RCC 7860 (cell line): ENCODE results near the gene RNF5.

Experiments used
- DNase-seq: peaks from one replicate; pipeline ENCODE4 v3.0.0-alpha.2; 2015; ENCODE audit warnings: low spot score
- FAIRE-seq: peaks from 2 replicates; lab custom pipeline; 2012; peaks lifted over from hg19 to GRCh38; lab: Jason Lieb, UNC

Gene RNF5

DNA sequence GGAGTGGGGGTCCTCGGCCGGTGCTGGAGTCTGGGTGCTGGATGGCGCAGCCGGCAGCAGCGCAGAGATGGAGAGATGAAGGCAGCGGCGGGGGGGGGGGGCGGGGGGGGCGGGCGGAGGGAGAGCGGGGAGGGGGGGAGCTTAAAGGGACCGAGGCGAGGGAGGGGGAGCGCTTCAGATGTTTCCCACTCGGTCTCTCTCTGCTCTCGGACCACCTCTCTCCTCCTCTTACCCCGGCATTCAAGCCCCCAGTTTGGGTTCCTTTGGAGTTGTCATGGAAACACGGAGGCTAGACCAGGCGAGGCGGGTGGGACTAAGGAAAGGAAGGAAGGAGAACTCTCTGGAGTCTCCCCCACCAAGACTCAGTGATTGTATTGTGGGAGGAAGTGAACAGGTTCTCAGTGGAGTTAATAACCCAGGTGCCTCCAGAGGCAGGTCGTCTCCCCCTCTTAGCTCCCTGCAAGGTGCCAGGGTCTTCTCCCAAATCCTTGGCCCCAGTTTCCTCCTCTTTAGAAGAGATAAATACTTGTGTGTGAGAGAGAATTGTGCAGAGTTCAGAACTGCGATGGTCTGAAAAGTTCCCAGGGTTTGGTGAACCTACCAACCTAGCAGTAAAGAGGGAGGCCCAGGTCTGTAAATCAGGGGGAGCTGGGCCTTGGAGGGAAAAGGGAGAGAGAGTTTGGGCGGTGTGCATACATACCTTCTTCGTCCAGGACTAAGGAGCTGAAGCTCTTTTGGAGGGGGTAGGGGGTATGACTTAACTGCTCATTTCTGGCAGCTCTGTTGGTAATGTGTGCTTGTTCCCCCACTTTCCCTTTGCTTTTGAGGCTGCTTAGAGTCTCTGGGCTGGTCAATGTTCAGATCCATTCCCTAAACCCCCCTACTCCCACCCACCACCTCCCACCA lies 26.1 kb upstream of the RNF5 start, which contains the start of gene PRRT1:
Gene PRRT1 (minus strand): TSS at position 77 of the 906 bp plus-strand sequence. CDS start 112 bp downstream, outside the sequence.
- no peak for FAIRE-seq
- no peak for DNase-seq

DNA sequence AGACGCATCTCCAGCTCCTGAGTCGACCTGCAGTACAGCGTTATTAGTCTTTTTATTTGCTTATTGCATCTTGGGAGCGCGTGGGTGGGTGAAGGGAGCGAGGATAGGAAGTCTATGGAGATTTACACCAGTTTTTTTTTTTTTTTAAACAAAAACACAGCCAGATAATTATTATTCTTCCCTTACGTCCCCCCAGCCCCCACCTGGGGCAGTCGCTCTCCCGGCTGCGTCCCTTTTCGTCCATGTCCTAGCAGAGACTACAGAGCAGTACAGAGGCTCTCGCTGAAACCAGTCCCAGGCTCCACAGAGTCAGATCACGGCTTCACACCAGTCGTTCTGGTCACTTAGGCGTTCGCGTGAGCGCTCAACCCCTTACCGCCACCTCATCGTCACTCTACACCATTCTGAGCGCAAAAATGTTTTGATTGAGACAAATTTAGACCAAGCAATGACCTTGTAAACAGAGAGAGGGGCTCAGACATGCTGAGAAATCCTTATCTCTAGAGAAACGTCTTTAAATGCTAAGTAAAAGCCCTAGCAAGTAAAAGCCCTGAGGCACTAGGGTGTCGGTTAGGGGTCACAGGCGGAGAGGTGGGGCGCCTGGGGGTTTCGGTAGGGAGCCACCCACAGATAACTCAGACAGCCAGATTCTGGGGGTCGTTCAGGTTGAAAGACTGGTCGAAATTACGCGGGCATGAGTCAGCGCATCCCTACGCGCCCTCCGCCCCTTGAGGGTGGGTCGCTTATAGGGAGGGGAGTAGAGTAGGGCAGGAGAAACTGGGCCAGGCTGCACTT lies 25.2 kb upstream of the RNF5 start:
- FAIRE-seq (no peak), DNase-seq (no peak)

DNA sequence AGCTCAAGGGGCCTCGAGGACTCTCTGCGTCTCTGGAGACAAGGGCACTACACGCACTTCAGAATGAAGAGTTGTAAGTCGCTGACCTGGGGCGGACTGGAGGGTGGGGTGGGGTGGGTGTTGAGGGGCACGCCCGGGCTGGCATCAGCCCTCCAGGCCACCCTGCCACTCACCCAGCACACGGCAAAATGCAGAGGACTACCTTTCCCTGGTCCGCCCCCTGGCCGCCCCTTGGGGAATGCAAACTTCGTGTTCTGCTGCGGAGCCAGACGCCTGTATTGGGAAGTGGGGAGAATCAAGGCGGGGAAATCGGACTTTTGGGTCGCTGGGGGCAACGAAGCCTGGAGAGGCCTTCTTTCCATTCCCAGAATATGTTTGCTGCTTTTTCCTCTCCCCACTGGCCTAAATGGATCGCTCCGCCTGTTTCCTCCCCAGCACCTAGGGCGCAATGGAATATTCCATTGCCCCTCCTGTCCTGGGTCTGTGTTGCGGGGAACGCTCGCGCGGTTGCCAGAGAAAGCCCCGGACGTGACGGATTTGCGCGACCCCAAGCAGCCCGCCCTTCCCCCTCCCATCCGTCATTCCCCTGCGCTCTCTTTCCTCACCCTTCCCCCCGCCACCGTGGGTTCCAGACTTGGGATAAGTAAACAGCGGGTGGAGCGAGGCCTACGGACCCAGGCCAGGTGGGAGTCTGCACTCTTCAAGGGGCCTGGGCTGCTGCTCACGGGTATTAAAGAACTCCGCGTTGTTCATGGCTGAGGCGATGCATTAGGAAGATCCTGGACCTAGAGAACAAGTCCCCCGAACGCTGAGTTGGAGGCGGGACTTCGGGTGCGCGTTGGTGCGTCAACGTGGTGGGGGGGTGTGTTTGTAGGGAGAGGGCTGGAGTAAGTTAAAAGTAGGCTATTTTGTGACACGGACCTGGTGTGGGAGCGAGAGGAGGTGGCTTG lies 24.4 kb upstream of the RNF5 start, which contains the start of gene PPT2:
Gene PPT2 (plus strand): TSS at position 578 of the 950 bp plus-strand sequence. CDS start 454 bp downstream, outside the sequence.
- FAIRE-seq (no peak), DNase-seq (peak; percentile 67)

DNA sequence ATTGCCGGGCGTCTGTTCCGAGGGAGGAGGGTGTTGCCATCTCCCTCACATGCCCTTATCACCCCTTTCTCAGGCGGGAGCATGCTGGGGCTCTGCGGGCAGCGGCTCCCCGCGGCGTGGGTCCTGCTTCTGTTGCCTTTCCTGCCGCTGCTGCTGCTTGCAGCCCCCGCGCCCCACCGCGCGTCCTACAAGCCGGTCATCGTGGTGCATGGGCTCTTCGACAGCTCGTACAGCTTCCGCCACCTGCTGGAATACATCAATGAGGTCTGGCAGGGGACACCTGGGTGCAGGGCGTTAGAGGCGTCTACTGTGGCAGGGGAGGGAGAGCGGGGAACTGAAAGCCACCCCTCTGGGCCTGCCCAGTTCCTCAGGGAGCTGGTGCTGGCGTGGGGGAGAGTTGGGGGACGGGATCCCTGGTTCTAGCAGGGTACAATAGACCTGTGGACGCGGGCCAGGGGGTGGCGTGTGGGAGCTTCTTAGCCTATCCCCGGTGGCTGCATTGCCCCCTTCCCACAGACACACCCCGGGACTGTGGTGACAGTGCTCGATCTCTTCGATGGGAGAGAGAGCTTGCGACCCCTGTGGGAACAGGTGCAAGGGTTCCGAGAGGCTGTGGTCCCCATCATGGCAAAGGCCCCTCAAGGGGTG lies 23.6 kb upstream of the RNF5 start:
- peak; percentile 25 for DNase-seq
- no peak for FAIRE-seq

DNA sequence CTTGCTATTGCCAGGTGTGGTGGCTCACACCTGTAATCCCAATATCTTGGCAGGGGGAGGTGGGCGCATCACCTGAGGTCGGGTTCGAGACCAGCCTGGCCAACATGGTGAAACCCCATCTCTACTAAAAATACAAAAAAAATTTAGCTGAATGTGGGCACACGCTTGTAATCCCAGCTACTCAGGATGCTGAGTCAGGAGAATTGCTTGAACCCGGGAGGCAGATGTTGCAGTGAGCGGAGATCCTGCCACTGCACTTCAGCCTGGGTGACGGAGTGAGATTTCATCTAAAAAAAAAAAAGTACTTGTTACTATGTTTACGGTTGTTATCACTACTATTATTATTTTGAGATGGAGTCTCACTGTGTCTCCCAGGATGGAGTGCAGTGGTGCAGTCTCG lies 21.3 kb upstream of the RNF5 start:
- no peak for FAIRE-seq

DNA sequence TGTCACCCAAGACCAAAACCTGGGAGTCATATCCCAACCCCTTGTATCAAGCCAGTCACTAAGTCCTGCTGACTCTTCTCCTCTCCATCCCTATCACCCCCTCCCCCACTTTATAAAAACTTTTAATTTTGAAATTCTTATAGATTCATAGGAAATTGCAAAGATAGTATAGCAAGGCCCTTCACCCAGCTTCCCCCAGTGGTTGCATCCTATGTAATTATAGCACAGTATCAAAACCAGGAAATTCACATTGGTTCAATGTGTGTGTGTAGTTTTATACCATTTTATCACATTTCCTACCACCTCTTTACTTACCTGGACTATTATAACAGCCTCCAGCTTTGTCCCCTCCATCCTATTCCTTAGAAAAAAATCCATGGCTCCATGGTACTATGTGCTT lies 20.2 kb upstream of the RNF5 start:
- DNase-seq (no peak), FAIRE-seq (no peak)

More for the DNA sequence above, 21.3 kb upstream of the RNF5 start:
- no peak for DNase-seq

DNA sequence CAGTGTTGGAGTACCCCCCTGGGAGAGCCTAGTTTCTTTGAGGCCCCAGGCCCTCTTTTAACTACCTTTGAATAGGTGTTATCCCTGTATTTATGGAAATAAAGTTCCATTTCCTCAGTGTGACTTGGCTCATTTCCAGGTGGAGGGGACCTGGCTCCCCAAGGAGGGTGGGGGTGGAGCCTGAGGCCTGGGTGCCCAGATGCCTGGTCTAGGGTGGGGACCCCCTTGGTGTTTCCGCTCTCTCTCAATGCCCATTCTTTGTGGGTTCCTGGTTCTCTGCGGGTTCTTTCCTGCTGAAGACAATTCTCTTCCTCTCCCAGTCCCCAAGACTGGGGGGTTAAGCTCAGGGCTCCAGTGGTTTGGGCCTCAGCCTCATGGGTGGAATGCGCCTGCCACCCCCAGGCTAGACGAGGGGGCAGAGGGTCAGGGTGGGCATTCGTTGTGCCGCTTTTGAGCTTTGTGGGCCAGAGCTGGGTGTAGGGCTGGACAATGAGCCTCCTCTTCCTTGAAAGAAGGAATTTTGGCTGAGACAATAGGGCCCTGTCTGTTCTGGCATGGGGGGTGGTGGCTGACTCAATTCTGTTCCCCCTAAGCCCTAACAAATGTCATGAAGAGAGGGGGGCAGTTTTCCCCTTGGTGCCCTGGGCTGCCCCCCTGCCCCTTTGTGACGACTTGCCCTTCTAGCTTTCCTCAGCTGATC lies 14.5 kb upstream of the RNF5 start:
- FAIRE-seq (no peak), DNase-seq (no peak)

DNA sequence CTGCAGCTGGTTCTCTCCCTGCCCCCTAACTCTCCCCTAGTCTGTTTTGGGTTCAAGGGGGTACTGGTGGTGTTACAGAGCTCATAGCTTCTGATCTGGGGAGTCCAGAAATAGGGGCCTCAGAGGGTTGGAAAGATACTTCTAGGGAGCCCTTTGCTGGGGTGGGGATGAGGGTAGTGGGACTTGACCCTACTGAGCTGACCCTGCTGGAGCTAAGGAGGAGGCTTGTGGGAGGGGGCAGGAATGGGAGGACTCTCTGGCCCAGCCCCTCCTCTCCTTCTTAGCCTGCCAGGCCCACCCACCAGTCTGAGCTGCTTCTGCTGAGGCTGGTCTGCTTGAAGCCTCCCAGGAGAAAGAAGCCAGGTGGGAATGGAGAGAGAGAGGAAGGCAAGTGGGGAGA lies 13.9 kb upstream of the RNF5 start, which contains the start of gene EGFL8:
Gene EGFL8 (plus strand): TSS at position 301 of the 400 bp plus-strand sequence. CDS start 1,571 bp downstream, outside the sequence.
- DNase-seq, result no peak
- no peak for FAIRE-seq

DNA sequence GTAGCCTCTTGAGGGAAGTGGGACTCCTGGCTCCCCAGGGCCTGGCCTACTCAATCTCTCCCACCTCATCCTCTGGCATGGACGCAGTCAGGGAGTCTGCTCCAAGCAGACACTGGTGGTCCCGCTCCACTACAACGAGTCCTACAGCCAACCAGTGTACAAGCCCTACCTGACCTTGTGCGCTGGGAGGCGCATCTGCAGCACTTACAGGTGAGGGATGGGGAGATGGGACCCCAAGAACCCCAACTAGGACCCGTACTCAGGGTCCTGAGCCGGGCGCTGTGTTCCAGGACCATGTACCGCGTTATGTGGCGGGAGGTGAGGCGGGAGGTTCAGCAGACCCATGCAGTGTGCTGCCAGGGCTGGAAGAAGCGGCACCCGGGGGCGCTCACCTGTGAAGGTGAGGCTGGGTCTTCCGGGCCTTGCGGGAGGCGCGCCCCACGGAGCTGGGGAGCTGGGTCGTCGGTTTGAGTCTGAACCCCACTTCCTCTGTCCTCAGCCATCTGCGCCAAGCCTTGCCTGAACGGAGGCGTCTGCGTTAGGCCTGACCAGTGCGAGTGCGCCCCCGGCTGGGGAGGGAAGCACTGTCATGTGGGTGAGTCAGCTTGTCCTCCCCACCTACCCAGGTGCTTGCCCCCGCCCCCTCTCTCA lies 11.7 kb upstream of the RNF5 start:
- no peak for DNase-seq
- no peak for FAIRE-seq

DNA sequence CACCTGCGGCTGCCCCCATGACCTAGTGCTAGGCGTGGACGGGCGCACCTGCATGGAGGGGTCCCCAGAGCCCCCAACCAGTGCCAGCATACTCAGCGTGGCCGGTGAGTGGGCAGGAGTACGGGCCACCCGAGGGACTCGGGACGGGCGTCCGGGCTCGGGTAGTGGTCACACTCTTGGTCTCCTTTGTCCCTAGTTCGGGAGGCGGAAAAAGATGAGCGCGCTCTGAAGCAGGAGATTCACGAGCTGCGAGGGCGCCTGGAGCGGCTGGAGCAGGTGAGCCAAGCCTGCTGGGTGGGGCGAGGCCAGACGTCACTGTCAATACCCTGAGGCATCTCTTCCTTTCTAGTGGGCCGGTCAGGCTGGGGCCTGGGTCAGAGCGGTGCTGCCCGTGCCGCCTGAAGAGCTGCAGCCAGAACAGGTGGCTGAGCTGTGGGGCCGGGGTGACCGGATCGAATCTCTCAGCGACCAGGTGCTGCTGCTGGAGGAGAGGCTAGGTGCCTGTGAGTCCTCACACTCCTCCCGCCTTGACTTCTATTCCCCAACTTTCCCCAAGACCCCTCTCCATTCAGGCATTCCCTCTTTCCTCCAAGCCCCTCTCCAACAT lies 10.9 kb upstream of the RNF5 start:
- no peak for DNase-seq
- FAIRE-seq, result no peak

DNA sequence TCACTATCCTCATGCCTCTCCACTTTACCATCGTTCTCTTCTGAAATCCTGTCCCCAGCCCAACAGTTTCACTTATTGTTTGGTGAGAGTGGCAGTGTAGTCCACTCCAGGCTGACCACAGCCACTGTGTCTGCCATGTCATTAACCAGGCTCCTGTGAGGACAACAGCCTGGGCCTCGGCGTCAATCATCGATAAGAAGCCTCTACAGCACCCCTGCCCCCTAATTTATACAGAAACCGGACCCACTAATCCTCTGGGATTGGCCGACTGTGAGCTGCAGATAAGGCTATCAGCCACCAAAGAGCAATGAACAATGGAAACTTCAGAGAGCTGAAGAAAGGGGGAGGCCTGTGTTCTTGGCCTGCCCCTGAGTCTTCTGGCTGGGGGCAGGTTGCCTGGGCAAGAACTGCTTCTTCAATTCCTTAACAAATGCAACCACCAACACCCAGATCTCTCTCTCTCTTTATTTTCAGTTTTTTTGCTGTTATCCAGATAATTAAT lies 10.4 kb upstream of the RNF5 start:
- FAIRE-seq (no peak), DNase-seq (no peak)

DNA sequence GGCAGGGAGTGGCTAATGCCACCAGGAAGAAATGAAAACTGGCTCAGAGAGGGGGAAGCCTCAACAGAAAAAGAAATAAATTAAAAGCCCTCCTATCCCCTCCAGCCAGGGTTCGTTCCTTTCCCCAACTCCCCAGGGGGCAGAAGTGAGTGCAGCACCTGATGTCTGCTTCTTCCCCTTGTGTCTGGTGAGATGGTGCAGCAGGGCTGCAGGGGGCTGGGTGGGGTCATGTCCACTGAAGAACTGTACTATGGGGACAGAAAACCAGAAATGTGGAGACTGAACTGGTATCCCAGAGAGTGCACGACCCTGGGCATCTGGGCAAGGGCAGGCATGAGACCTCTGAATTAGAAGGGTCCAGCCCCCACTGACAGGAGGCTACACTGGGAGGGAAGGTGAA lies 9.9 kb upstream of the RNF5 start:
- no peak for FAIRE-seq
- DNase-seq, result no peak

DNA sequence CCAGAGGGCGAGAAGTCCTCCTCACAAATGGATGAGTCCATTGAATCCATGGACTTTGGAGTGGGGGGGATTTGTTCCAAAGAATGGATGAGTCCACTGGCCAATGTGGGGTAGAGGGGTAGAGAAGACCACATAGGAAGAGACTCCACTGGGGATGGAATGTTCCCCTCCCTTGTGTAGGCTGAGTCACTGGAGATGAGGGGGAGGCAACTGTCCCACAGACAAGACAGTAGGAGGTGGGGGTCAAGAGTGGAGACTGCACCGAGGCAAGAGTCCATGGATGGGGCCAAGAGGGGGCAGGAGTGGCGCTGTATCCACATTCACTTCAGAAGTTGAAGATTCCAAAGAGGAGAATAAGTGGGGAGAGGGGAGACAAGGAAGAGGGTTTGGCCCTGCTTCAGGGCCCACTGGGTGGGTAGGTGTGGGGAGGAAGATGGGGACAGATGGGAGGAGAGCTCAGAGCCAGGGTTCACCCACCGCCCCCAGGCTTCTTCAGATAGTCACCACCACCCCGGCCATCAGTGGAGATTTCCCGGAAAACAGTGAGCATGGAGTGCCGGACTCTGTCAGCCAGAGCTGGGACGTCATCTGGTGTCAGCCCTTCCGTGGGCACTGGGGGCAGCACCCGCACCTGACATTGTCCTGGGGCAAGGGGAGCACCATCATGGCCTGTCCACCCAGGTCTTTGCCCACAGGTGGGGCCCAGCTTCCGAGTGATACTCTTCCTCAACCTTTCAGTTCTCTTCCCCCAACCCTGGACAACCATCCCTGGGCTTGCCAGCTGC lies 9.2 kb upstream of the RNF5 start:
- no peak for DNase-seq
- no peak for FAIRE-seq

DNA sequence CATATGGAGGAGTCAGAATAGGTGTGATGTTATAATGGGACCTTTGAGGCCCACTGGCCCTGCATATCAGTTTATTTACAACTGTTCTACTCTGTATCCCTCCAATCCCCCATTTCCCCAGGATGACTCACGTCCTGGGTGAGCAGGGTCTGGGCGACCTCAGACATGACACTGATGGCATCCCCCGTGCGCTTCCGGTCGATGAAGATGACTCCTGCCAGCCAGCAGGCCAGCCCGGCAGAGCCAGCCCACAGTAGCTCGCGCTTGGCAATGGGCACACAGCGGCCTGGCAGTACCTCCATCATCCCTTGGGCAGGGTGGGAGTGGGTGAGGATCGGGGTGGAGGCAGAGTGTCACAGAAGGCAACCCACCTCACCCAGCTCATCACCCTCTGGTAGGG lies 7.9 kb upstream of the RNF5 start:
- peak; percentile 4 for DNase-seq
- FAIRE-seq, result no peak

DNA sequence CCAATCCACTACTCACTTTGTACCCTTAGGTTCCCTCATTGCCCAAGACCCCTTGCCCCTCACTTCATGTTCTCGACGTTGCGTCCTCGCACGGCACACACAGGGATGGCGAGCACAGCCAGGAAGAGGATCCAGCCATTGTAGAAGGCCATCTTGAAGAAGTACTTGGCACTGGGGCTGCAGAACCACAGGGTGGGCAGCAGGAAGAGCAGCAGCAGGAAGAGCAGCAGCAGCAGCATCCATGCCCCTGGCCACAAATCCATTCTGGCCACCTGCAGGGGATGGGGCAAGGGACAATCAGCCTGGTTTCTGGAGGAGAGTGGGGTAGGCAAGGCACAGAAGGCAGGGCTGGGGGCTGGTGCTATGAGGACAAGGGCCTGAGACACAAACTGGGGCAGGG lies 7.0 kb upstream of the RNF5 start:
- no peak for DNase-seq
- FAIRE-seq, result no peak

DNA sequence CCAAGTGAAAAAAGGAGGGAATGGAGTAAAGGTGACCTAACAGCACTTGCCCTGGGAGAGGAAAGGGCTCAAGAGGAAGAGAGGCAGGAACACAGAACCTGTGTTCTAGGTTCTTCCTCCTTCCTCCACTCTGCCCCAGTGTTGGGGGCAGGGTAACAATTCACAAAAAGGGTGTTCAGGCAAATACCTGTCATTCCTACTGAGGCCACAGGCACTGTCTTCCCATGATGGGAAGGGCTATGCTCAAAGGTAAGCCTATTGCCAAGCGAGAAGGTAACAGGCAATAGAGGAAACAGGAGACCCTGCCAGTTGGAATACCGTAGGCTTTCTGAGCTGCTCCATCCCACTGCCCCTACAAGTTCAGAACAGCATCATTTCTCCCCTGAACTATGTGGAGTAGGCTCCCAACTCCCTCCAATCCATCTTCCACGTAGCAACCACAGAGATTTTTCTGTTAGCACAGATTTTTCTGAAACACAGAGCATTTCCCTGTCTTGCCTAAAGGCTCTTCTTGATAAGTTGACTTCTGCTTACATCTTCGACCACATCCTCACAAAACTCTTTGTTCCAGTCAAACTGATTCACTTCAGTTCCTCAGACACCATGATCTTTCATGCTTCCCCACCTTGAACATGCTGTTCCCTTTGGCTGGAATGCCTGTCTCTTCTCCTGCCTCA lies 5.0 kb upstream of the RNF5 start:
- FAIRE-seq, result no peak

DNA sequence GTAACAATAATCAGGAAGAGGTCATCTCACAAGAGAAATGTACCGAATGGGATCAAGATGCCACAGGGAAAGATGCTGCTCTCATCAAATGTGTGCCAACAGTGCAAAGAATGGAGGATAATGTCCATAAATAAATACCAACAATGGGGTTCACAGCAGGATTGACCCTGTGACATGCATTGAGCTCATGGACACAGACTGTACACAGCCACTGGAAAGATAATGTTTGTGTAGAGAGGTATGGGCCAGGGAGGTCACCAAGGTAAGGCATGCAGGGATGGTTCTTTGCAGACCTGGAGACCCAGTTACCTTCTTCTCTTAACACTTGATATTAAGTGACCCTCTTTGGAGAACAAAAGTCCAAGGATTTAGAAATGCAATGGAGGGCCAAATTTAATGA lies 3.8 kb upstream of the RNF5 start:
- no peak for FAIRE-seq
- no peak for DNase-seq

More for the DNA sequence above, 5.0 kb upstream of the RNF5 start:
- no peak for DNase-seq
